Embryonic facial prominence (tissue), 1 donor: ENCODE measurements around the gene ZNF277.
"Not testable (repeated sequence)": the region's sequence is repeated elsewhere in the genome, so short reads cannot be mapped to it uniquely, and the experiment has no call there.

Experiments used
- DNase-seq: peaks from one replicate; pipeline ENCODE4 v3.0.0-alpha.2; 2016; ENCODE audit errors: extremely low spot score

The ZNF277 gene

DNA sequence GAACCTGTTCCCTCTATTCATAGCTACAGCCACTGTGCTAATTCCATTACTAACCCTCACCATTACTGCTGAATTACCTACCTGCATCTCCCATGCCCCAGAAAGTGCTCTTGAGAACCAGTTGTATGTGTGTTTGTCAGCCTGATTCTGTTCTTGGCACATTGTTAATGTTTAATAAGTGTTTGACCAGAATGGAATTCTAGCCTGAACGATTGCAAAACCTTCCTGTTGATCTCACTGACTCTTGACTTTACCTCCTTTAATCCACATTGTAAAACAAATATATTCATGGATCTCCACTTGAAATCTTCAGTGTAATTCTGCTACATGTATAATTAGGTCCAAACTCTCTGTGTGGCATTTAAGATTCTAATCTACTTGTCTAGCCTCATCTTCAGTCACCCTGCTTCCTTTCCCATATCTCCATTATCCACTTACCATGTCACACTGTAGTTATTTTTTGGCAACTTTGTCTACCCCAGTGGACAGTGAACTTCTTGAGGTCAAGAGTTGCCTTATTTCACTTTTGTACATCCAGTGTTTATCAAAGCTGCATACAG is 4.9 kb downstream of the ZNF277 start:
- DNase-seq: no peak

- DNase-seq: no peak
These were observed 6.1 kb downstream of the ZNF277 start for GRCh38 chr7:112212571-112212970.

GRCh38 chr7:112213735-112214134 is 7.2 kb downstream of the ZNF277 start:
- DNase-seq: no peak

DNA sequence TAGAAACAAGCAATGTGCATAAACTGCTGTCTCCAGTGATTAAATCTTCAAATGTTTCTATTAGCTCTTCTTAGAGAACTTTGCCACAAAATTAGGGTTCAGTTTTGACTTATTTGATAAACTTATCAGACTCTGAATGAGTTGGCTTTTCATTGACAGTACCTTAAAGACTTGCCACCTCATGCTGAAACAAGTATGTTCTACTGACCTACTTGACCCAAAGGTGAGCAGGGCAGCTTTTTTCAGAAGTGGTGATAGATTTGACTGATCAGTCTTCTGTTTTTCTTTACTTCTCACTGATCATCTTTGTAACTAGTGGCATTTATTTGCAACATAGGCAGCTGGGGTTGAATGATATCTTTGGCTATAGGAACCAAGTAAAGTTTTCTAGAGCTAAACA is 7.8 kb downstream of the ZNF277 start:
- no peak for DNase-seq

GRCh38 chr7:112214883-112215282 is 8.4 kb downstream of the ZNF277 start:
- no peak for DNase-seq

- DNase-seq: no peak
These were observed 9.3 kb downstream of the ZNF277 start for GRCh38 chr7:112215787-112216186.

GRCh38 chr7:112220877-112221434 is 14.5 kb downstream of the ZNF277 start:
- no peak for DNase-seq

DNA sequence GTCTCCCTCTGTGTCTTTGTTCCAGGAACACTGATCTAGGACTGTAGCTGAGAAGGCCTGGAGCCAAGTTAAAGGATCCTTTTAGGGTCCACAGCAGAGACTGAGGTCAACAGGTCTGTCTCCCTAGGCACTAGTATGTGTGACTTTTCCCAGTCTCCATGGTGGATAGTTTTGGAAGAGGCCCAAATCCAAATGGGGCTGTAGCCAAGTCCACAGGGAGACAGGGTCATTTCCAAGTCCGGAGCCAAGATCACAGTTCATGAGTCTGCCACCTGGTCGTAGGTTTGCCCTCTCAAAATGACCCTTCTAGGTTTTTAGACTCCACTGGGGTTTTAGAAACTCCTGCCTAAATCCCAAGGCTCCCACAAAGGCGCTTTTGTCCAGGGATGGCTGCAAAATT is 16.8 kb downstream of the ZNF277 start:
- DNase-seq: no peak

- DNase-seq: no peak
These were observed 17.7 kb downstream of the ZNF277 start for GRCh38 chr7:112224186-112224585.

DNA sequence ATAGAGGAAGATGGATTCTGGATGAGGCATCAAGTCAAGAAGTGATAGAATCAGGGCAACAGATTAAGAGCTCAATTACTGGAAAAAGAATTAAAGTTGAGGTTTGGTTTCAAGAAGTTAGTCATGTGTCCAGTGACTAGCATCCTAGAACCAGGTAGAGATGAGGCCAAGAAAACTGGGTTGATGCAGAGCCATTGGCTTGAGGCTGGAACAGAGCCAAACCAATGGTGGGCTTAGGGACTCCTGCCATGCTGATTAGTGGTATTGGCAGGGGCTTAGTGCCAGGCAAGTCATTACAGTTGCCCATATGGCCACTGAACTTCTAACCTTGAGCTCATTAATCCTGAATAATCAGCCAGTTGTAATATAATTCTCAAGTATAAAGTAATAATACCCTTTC is 18.5 kb downstream of the ZNF277 start:
- DNase-seq: no peak

DNA sequence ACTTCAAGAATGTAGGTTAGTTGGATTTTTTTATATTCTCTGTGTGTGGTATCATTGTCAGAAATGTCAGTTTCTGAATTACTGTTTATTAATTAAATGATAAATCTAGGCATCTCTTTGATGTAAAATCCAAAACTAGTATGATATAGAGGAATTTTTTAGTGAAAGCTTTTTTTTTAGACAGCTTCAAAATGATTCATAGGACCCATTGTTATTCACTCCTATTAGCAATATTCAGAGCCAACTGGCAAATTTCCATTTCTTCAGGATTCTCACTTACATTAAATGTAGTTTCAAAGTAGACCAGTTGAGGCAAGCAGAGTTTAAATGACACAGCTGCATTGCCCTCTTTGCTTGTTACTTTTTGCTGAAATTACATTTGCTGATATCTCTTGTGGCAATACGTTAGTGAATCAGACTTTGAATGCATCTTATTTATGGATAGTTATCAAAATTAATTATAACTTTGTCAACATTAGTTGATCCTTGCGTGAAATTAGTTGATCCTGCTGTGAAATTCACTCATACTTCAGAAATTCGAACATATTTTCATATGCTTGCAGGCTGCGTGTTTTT is 20.3 kb downstream of the ZNF277 start:
- no peak for DNase-seq

- DNase-seq: no peak
These were observed 22.1 kb downstream of the ZNF277 start for GRCh38 chr7:112228632-112229031.

DNA sequence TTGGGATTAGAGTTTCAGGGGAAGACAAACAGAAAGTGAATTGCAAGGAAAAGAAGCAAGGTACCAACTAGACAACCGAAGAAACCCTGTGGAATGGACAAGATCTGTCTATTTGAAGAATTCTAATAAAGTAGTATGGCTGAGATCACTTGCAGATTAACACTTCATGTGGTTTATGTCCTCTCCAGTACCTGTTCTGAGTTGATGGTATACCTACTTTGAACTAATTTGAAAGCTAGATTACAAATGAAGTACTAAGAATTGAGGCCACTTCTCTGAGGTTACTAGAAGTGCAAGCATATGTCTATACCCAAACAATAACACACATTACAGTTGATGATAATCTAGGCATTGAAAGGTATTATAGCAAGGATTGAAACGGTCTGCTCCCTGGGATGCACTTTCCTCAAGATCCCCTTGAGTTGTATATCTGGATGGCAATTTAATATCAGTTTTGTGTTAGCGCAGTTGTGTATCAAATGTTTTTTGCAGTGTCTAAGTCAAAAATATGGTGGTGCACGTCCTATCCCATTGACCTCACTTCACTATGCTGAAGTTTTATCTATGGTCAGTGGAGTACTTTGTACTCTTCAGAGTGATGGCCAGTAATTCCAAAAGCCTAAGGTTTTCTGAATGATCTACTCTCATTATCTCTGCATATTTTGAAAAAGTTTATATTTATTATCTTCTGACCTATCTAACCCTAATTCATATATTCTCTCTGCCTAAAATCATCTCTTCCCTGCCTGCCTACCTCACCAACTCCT is 25.9 kb downstream of the ZNF277 start:
- DNase-seq: no peak

DNA sequence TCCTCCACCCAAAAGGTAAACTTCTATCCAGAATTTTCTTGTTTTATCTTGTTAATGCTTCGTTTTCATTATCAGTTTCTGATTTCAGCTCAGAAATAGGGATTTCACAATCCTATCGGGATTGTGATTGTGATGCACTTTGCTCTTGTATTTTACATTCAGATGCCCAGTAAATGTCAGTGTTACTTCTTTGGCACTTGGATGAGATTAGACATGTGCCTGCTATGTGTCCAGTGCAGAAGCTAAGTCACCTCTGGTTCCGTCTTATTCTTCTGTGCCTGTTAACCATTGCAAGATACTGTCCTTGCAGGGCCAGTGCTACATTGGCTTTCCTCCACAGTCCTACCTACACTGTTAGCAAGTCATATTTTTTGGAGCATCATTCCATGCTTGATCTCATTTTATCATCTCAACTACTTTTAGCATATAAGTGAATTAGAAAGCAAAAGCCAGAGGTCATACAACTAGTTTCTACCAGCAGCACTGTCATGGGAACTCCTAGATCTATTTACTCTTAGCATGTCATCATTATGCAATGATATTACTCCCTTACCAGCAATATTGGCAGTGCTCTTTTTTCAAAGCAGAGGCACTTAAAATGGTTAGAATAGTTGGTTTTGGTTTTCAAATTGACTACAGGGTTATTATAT is 26.7 kb downstream of the ZNF277 start:
- DNase-seq: no peak

DNA sequence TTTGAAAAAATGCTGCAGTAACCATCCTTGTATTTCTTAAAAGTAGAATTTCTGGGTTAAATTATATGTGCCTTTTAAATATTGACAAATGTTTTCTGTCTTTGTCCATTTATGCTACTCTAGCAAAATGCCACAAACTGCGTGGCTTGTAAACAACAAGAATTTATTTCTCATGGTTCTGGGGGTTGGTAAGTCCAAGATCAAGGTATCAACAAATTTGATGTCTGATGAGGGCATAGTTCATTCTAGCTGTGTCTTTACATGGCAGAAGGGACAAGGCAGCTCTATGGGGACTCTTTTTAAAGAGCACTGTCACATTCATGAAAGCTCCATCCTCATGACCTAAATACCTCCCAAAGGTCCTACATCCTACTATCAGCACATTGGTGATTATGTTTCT is 27.7 kb downstream of the ZNF277 start:
- DNase-seq: no peak

- no peak for DNase-seq
These were observed 30.1 kb downstream of the ZNF277 start for GRCh38 chr7:112236597-112236996.

- no peak for DNase-seq
These were observed 31.8 kb downstream of the ZNF277 start for GRCh38 chr7:112238330-112238729.

DNA sequence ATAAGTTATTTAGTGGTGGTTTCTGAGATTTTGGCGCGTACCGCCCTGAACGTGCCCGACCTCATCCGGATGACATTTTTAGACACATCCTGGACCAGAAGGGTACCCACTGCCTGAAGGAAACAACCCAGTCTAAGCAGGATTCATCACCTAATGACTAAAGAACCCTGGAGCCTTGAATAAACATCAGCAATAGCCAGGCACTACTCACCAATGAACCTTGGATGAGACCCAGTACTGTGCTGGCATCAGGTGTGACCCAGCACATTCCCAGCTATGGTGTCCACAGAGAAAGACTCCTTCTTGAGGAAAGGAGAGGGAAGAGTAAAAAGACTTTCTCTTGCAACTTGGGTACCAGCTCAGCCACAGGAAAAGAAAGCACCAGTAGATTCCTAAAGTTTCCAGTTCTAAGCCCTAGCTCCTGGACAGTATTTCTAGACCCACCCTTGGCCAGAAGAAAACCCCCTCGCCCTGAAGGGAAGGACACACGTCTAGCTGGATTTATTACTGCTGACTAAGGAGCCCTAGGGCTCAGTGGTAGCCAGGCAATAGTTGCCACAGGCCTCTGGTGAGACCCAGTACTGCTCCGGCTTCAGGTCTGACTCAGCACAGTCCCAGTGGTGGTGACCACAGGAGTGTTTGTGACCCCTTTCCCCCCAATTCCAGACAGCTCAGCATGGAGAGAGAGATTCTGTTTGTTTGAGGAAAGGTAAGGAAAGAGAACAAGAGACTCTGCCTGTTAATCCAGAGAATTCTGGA is 32.5 kb downstream of the ZNF277 start:
- no peak for DNase-seq

DNA sequence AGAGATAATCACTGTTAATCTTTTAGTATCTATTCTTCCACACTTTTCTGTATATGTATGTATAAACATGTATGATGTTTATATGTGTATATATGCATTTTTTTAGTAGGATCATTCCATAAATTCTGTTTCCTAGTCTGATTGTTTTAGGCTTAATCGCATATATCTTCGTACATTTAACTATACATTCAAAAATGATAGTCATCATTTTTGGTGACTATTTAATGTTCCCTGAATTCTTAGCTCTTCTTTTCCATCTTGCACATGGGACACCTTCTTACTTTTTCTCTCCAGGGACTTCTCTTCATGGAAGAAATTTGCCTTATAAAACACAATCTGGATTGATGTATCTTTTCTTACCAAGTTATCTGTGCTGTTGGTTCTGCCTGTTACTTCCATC is 42.1 kb downstream of the ZNF277 start:
- no peak for DNase-seq

- DNase-seq: not testable (repeated sequence)
These were observed 43.5 kb downstream of the ZNF277 start for GRCh38 chr7:112249967-112250366.

DNA sequence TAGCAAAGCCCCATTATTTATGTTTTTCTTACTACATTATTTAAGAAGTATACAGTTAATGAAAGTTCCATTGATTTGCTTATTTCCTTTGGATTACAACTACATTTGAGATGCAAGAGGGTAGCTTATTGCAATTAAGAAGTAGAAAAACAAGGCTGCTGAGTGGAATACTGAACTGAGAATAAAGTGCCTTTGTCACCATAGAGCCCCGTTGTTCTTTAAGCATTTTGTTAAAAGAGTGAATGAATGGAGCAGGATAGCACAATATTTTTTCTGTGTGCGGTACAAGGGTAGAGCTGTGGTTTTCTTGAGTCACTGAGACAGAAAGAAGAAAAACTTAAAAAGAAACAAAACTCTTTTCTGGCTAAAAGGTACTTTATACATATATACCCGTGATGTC is 45.6 kb downstream of the ZNF277 start:
- DNase-seq: no peak

DNA sequence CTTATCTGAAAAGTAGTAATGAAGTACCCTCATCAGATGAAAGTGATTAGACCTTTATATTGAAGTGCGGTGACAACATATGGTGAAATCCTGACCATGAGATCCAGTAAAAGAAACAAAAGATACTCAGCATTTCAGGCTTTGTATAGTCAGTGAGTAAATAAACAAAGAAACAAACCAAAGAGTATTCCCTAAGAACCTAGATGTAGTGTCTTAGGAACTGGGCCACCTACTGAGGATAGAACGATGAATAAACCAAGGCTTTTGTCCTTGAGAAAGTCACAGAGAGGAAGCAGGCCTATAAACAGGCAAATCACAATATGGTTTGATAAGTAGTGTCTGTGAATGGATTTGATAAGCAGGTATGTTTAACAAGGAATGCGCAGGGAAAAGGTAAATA is 46.2 kb downstream of the ZNF277 start:
- no peak for DNase-seq
